CD4-positive, alpha-beta T cell treated with Interleukin-2 at 100 ng/mL for 4 hours (primary cell): ENCODE results near the gene ZNF511.

Experiments used
- DNase-seq: peaks from one replicate; pipeline ENCODE4 v3.0.0-alpha.2; 2020; ENCODE audit warnings: low spot score

Gene ZNF511

DNA sequence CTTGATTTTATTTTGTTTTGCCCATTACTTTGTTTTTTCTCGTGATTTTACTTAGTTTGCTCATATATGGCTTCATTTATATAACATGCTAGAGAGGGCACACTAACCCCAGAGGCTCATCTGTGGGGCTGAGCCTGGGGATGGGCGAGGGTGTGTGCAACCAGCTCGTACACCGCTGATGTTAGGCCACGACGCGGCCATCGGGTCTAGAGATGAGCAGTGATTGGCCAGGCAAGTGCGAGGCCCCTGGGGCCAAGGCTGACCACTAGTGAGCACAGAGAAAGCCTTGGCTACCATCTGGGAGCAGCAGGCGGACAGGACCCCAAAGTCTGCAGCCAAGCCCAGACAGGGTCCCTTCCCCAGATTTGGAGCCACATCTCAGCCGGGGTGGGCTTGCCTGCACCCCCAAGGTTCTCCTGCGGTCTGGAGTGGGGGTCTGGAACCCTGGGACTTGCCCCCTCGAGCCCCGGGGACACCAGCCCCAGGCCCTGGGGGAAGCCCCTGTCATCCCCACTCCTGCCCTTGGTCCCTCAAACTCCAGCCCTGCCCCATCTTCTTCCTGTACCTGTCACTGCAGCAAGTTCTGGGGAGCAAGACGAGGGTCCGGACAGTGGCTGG lies 45.4 kb downstream of the ZNF511 start:
- no peak for DNase-seq

DNA sequence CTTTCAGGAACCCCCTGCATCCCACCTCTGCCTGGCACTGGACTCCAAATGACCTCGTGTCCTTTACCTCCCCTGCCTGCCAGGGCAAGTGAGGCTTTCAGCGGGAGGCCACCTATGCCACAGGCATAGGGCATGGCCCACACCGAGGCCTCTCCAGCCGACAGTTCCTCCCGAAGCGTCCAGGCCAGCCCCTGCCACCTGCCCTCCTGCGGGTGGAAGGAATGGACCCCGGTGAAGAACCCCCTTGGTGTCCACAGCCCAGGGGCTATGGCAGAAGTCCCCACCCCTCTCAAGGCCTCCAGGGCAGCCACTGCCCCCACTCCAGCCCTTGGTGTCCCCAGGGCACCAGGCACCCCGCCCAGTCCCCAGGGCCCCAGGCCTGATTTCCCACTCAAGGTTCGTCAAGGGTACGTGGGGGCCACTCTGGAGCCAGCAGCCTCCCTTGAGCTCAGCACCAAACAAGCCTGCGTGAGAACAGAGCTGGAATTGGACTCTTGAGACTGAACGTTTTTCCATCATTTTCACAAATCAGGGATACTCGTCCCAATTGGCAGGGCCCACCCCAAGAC lies 46.0 kb downstream of the ZNF511 start:
- DNase-seq, result no peak

DNA sequence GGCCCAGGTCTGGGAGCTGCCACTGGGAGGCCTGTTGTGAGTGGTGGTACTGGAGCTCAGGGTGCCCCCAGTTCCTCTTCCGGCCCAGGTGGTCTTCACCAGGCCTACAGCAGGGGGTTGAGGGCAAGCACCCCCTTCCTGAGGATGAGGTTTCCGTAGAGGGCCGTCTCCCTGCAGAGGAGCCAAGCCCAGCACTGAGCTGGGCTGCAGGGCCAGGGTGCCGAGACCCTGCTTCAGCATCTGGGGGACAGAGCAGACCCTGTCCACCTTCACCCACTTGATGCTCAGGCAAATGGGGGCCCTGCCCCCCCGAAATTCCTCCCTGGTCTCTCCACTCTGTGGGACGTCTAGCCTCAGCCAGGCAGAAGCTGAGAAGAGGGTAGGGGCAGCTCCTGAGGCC lies 46.6 kb downstream of the ZNF511 start:
- DNase-seq, result no peak

DNA sequence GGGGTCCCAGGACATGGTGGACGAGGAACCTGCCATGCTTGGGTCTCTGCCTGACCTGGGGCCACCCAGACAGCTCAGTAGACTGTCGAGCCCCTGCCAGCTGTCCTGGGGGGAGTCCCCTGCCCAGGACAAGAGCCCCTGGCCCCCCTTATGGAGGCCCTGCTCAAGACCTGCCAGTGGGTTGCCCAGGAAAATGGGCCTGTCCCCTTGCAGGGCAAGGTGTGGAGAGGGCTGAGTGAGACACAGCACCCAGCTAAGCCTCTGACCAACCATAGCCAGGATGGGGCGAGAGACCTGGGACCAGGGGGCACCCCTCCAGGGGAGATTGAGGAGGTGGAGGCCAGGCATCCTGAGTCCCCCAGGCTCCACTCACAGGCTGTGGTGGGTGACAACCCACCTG lies 47.3 kb downstream of the ZNF511 start:
- no peak for DNase-seq

- no peak for DNase-seq
These were observed 48.0 kb downstream of the ZNF511 start for GRCh38 chr10:133356549-133357284.

DNA sequence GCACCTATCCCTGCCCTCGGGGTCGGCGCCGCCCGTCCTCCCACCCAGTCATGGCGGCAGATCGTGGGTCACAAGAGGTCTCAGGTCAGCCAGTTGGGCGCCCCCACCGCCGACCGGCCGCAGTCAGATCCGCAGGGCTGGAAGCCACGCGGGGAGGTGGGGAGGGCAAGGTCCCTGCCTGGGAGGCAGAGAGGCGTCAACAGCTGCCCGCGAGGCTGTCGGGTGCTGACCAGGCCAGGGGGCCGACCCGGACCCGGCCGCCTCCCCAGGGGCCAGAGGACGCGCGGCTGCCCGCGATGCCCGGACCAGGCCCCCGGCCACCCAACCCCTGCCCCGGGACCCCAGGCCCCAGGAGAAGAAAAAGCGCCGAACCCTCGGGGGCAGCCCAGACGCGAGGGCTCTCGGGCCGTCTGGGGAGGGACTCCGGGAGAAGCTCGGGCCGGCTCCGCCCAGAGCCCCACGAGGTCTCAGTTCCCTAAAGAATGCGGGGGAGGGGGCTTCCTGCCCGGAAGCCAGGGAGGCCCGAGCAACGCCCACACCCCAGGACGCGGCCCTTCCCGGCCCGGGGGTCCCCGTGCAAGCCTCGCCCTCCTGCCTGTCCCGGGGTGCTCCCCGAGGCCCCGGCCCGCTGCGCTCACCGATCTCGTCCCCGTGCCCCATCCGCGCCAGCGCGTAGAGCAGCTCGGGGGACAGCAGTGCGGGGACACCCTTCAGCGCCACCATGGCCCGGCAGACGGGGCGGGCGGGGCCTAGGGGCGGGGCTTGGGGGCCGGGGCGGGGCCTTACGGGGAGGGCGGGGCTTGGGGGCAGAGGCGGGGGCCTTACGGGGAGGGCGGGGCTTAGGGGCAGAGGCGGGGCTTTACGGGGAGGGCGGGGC lies 48.8 kb downstream of the ZNF511 start, which contains the start of gene FUOM:
Gene FUOM (minus strand): TSS at position 735 of the 877 bp plus-strand sequence. CDS start 12 bp downstream, at position 723.
- DNase-seq, result peak; percentile 65

GRCh38 chr10:133358162-133358924 lies 49.6 kb downstream of the ZNF511 start:
- DNase-seq, result no peak

DNA sequence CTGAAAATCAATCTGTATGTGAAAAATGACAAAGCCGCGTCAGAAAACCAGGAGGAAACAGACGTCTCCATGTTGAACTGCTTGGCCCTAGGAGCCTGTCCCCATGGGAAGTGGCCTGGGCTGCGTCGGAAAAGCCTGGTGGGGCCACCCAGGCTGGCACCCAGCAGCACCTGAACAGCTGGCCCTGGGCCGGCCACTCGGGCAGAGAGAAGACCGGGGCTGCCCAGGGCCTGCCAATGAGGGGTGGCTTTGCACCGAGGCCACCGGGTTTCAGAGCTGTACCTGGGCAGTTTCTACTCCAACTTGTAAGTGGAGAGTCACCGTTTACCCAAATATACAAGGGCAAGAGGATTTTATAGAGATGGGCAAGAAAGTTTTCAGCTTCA lies 50.2 kb downstream of the ZNF511 start:
- DNase-seq, result no peak

DNA sequence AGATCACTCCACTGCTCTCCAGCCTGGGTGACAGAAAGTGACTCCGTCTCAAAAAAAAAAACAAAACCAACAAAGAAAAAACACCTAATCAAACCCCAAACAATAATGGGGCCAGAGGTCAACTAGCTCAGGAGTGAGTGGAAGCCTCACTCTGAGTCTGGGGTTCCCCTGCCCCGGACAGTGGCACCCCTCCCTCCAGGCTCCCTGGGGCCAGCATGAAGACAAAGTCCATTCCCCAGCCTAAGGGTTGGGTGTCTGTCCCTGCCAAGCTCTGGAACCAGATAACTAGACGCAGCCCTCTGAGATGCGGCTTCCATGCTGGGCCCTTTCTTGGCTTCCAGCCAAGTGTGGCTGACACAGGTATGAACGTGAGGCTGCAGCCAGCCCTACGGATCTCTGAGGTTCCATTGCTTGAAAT lies 50.8 kb downstream of the ZNF511 start:
- peak; percentile 35 for DNase-seq

DNA sequence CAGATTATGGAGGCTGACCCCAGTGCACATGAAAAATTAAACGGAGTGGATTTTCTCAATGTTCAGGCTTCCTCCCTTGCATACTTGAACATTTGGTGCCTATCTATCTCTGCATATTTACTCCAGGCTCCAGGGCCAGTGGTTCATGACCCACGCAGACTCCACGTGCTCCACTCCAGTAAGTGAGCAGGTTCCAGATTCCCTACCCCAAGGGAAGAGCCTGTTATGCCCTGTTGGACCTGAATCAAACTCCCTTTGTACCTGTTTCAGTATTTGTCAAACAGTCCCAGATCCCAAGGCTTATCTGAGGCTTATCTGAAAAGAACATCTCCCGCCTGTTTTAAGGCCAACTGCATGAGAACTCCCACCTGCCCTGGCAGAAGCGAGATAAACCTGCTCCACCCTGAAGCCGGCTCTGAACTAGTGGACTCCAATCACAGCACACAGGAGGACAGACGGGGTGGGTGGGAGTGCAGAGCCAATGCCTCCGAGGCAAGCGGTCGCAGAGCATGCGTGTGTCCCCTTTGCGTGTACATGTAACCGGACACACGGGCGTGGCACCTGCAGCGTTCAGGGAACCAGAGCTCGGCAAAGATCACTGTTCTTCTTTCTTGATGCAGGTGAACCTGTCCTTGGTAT lies 51.4 kb downstream of the ZNF511 start:
- no peak for DNase-seq

GRCh38 chr10:133361227-133361626 lies 52.5 kb downstream of the ZNF511 start:
- DNase-seq, result no peak

DNA sequence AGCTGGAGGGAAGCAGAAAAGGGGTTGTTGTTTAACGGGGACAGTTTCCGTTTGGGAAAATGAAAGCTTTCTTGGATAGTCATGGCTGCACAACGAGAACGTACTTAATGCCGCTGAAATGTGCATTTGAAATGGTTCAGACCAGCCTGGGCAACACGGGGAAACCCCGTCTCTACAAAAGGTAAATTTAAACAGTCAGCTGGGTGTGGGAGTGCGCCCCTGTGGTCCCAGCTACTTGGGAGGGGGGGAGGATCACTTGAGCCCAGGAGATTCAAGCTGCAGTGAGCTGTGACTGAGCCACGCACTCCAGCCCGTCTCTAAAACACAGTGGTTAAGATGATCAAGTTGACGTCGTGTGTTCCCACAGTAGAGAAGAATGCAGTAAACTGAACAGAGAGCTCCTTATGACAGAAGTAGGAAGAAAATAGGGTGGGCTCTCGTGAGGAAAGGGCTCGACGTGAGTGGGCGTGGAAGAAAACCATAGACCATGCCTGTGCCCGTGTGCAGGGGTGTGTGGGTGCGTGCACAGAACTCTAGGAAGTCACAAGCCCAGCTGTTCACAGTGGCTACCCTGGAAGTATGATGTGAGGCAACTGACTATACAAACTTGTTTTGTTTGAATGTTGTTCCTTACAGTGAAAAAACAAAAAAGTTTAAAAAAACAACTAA lies 53.2 kb downstream of the ZNF511 start:
- no peak for DNase-seq
